ENCODE data around the gene ROM1. TPM values are rescaled to one million over a fixed set of nuclear protein-coding genes. Genes with fewer than 3 reads are reported as not detected.

The ROM1 gene
- polyA plus RNA-seq, 3 donors: 0.51 to 1.4 (median 0.75) TPM

DNA sequence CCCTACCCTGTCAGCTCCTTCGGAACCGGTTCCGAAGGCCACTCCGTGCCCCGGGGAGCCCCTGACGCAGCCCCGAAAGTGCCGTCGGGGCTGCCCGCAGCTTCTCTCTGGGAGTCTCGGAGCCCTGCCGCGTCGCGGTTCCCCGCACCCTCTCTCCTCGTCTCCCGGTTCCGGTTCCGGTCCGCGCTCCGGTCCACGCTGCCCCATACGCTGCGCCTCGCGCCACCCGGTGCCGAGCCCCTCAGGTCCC, 12.0 kb upstream of the ROM1 start:
- Histone ChIP-seq H3K4me3 (replicated peaks in 1 of 3; ENCODE audit: low read depth in 2 of 3, low read length in 3 of 3) (peak overlapping the region; percentile 81 to 98 (median 93)), H4K20me1 (ENCODE audit: insufficient read depth, low read length) (peaks cover 42% of the 10 kb centered on the region), H3K27ac (ENCODE audit: low read depth in 1 of 2, low read length in 2 of 2) (peak overlapping the region; percentile 79 to 86), H3K9me3 (replicated peaks in 1 of 2; ENCODE audit: control insufficient read depth in 1 of 2, insufficient read depth in 1 of 2, low read length in 2 of 2) (no peaks in the 10 kb centered on the region), H3K27me3 (ENCODE audit: control insufficient read depth in 2 of 2, insufficient read depth in 2 of 2, low read length in 2 of 2) (no peaks in the 10 kb centered on the region), H3K4me2 (replicated peaks; ENCODE audit: extremely low read depth, low read length, poor library complexity, severe bottlenecking) (peak overlapping the region; percentile 98), H3K36me3 (replicated peaks in 1 of 2; ENCODE audit: control insufficient read depth in 1 of 2, insufficient read depth in 2 of 2, low read length in 2 of 2) (peaks cover 44 to 53% of the 10 kb centered on the region in 2 donors), H3K4me1 (ENCODE audit: control insufficient read depth in 1 of 2, insufficient read depth in 2 of 2, low read length in 2 of 2) (peaks cover 39 to 49% of the 10 kb centered on the region in 2 donors), H3K79me2 (ENCODE audit: insufficient read depth, low read length) (peaks cover 43% of the 10 kb centered on the region), H2AFZ (ENCODE audit: insufficient read depth, low read depth, low read length, poor library complexity, severe bottlenecking) (peak overlapping the region; percentile 93), H3K9ac (ENCODE audit: insufficient read depth, low read length, poor library complexity, severe bottlenecking) (peak overlapping the region; percentile 97)
- peak overlapping the region; percentile 82 to 91 (median 87) for H3K27ac Mint-ChIP-seq
- H3K9me3 Mint-ChIP-seq: no peaks in the 10 kb centered on the region
- TF ChIP-seq, protein P1, sequence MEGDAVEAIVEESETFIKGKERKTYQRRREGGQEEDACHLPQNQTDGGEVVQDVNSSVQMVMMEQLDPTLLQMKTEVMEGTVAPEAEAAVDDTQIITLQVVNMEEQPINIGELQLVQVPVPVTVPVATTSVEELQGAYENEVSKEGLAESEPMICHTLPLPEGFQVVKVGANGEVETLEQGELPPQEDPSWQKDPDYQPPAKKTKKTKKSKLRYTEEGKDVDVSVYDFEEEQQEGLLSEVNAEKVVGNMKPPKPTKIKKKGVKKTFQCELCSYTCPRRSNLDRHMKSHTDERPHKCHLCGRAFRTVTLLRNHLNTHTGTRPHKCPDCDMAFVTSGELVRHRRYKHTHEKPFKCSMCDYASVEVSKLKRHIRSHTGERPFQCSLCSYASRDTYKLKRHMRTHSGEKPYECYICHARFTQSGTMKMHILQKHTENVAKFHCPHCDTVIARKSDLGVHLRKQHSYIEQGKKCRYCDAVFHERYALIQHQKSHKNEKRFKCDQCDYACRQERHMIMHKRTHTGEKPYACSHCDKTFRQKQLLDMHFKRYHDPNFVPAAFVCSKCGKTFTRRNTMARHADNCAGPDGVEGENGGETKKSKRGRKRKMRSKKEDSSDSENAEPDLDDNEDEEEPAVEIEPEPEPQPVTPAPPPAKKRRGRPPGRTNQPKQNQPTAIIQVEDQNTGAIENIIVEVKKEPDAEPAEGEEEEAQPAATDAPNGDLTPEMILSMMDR (IDR thresholded peaks at IDR 0.05): no peak
- intact Hi-C loops (cut with micrococcal nuclease): loop anchor here in 1 of 2 donors (5.0 kb wide), 1 partner anchor 46 kb away; the partner anchor contains the start of gene GANAB
- DNase-seq: peak in 2 of 3 donors; percentile 28 to 45
- 0% methylated on average over 30 of the region's 30 CpGs for whole genome bisulfite sequencing (ENCODE audit: insufficient coverage)
- H3K4me3 Mint-ChIP-seq: peak overlapping the region; percentile 92 to 96
- no peaks in the 10 kb centered on the region for H3K27me3 Mint-ChIP-seq (ENCODE audit: low read depth in 3 of 3)
- peaks cover 61 to 65% of the 10 kb centered on the region in 2 donors for H3K36me3 Mint-ChIP-seq
- H3K4me1 Mint-ChIP-seq: peaks cover 51% of the 10 kb centered on the region

GRCh38 chr11:62601372-62602140, 11.5 kb upstream of the ROM1 start, which contains the start of gene MTA2:
Gene MTA2, minus strand, starts transcription at chr11:62601865. Its CDS starts 415 bp downstream, at chr11:62601450.
- intact Hi-C loops (cut with micrococcal nuclease): loop anchor here in 1 of 2 donors (5.0 kb wide), 1 partner anchor 46 kb away; the partner anchor contains the start of gene GANAB
- Mint-ChIP-seq H3K4me1 (peaks cover 53% of the 10 kb centered on the region), H3K27ac (peak within 1 kb of the TSS; percentile 85 to 92 (median 88)), H3K9me3 (no peaks in the 10 kb centered on the region), H3K4me3 (peak within 1 kb of the TSS; percentile 92 to 96), H3K36me3 (peaks cover 61 to 65% of the 10 kb centered on the region in 2 donors), H3K27me3 (ENCODE audit: low read depth in 3 of 3) (no peaks in the 10 kb centered on the region)
- peak within 1 kb of the TSS; percentile 81 to 98 (median 93) for H3K4me3 ChIP-seq (replicated peaks in 1 of 3; ENCODE audit: low read depth in 2 of 3, low read length in 3 of 3)
- no peaks in the 10 kb centered on the region for H3K27me3 ChIP-seq (ENCODE audit: control insufficient read depth in 2 of 2, insufficient read depth in 2 of 2, low read length in 2 of 2)
- H3K9me3 ChIP-seq (replicated peaks in 1 of 2; ENCODE audit: control insufficient read depth in 1 of 2, insufficient read depth in 1 of 2, low read length in 2 of 2): no peaks in the 10 kb centered on the region
- H3K27ac ChIP-seq (ENCODE audit: low read depth in 1 of 2, low read length in 2 of 2): peak within 1 kb of the TSS; percentile 79 to 86
- H3K36me3 ChIP-seq (replicated peaks in 1 of 2; ENCODE audit: control insufficient read depth in 1 of 2, insufficient read depth in 2 of 2, low read length in 2 of 2): peaks cover 42 to 52% of the 10 kb centered on the region in 2 donors
- H3K9ac ChIP-seq (ENCODE audit: insufficient read depth, low read length, poor library complexity, severe bottlenecking): peak within 1 kb of the TSS; percentile 97
- peaks cover 37% of the 10 kb centered on the region for H4K20me1 ChIP-seq (ENCODE audit: insufficient read depth, low read length)
- H3K4me1 ChIP-seq (ENCODE audit: control insufficient read depth in 1 of 2, insufficient read depth in 2 of 2, low read length in 2 of 2): peaks cover 39 to 49% of the 10 kb centered on the region in 2 donors
- TF ChIP-seq, protein P1 (IDR thresholded peaks at IDR 0.05): no peak
- H3K4me2 ChIP-seq (replicated peaks; ENCODE audit: extremely low read depth, low read length, poor library complexity, severe bottlenecking): peak within 1 kb of the TSS; percentile 98
- peaks cover 43% of the 10 kb centered on the region for H3K79me2 ChIP-seq (ENCODE audit: insufficient read depth, low read length)
- under 1% methylated on average over 83 of the region's 83 CpGs for WGBS (ENCODE audit: insufficient coverage)
- DNase-seq: peak; percentile 97
- peak within 1 kb of the TSS; percentile 93 for H2AFZ ChIP-seq (ENCODE audit: insufficient read depth, low read depth, low read length, poor library complexity, severe bottlenecking)

Data from CD14-positive monocyte (primary cell).